Liver (tissue), 9 donors: ENCODE data around the gene SUCLA2. TPM values are rescaled to one million over a fixed set of nuclear protein-coding genes. Genes with fewer than 3 reads are reported as not detected.

Experiments used
- DNase-seq: peaks from one replicate; pipeline ENCODE4 v3.0.0-alpha.2; 2017; ENCODE audit warnings: low spot score
- H3K27ac ChIP-seq, 2 donors: one replicate each; pipeline ENCODE4 v1.7.0; 2013; ENCODE audit warnings: inconsistent platforms in 2 of 2, low read length in 2 of 2, control low read depth in 1 of 2, low read depth in 1 of 2, mild to moderate bottlenecking in 1 of 2
- H3K27me3 ChIP-seq, 4 donors: one replicate each; pipeline versions ENCODE4 v1.6.1 to v1.7.0; 2013; ENCODE audit warnings: low read length in 3 of 4, inconsistent platforms in 1 of 4, mild to moderate bottlenecking in 1 of 4, moderate library complexity in 1 of 4; ENCODE audit not compliant: control insufficient read depth in 4 of 4, insufficient read depth in 4 of 4
- H3K36me3 ChIP-seq, 4 donors: one replicate each; pipeline versions ENCODE4 v1.6.1 to v1.7.0; 2013; ENCODE audit warnings: low read length in 3 of 4, mild to moderate bottlenecking in 3 of 4, low read depth in 1 of 4, moderate library complexity in 1 of 4; ENCODE audit not compliant: control insufficient read depth in 4 of 4, insufficient read depth in 3 of 4
- H3K4me1 ChIP-seq, 4 donors: one replicate each; pipeline versions ENCODE4 v1.6.1 to v1.7.0; 2013; ENCODE audit warnings: low read length in 3 of 4, mild to moderate bottlenecking in 3 of 4, moderate library complexity in 1 of 4; ENCODE audit not compliant: control insufficient read depth in 4 of 4, insufficient read depth in 4 of 4
- H3K4me3 ChIP-seq, 3 donors: one replicate each; pipeline versions ENCODE4 v1.6.1 to v1.7.0; 2013; ENCODE audit warnings: low read length in 3 of 3, control low read depth in 1 of 3, low read depth in 1 of 3, mild to moderate bottlenecking in 1 of 3
- H3K9ac ChIP-seq, 2 donors: one replicate each; pipeline ENCODE4 v1.7.0; 2013; ENCODE audit warnings: low read length in 2 of 2, mild to moderate bottlenecking in 2 of 2, moderate library complexity in 2 of 2, control low read depth in 1 of 2, low read depth in 1 of 2
- H3K9me3 ChIP-seq, 4 donors: one replicate each; pipeline versions ENCODE4 v1.6.1 to v1.7.0; 2013; ENCODE audit warnings: low read length in 3 of 4; ENCODE audit not compliant: control insufficient read depth in 4 of 4
- EGR1 ChIP-seq, 2 donors: IDR thresholded peaks; 2 replicates each; pipeline ENCODE4 v1.6.1; 2016 to 2018; ENCODE audit warnings: antibody characterized with exemption in 2 of 2, low read depth in 2 of 2
- FOXA1 ChIP-seq: IDR thresholded peaks from 2 replicates; pipeline ENCODE4 v1.6.1; 2016; ENCODE audit warnings: antibody characterized with exemption
- FOXA2 ChIP-seq: IDR thresholded peaks from 2 replicates; pipeline ENCODE4 v1.6.1; 2016; ENCODE audit warnings: antibody characterized with exemption
- GABPA ChIP-seq, 2 donors: IDR thresholded peaks in 1 of 2; conservative IDR thresholded peaks in 1 of 2; 2 replicates each; pipeline ENCODE4 v1.6.1; 2016; ENCODE audit warnings: antibody characterized with exemption in 2 of 2, mild to moderate bottlenecking in 1 of 2, moderate library complexity in 1 of 2
- HNF4A ChIP-seq, 2 donors: conservative IDR thresholded peaks; 2 replicates each; pipeline ENCODE4 v1.6.1; 2016; ENCODE audit warnings: antibody characterized with exemption in 2 of 2, mild to moderate bottlenecking in 2 of 2
- HNF4G ChIP-seq: IDR thresholded peaks from 2 replicates; pipeline ENCODE4 v1.6.1; 2016; ENCODE audit warnings: antibody characterized with exemption
- JUND ChIP-seq, 2 donors: IDR thresholded peaks; 2 replicates each; pipeline ENCODE4 v1.6.1; 2016; ENCODE audit warnings: antibody characterized with exemption in 2 of 2
- NR2F2 ChIP-seq: IDR thresholded peaks from 2 replicates; pipeline ENCODE4 v1.6.1; 2016; ENCODE audit warnings: antibody characterized with exemption
- RAD21 ChIP-seq, 2 donors: IDR thresholded peaks; 2 replicates each; pipeline ENCODE4 v1.6.1; 2016; ENCODE audit warnings: antibody characterized with exemption in 2 of 2, mild to moderate bottlenecking in 2 of 2
- RXRA ChIP-seq, 2 donors: IDR thresholded peaks; 2 replicates each; pipeline ENCODE4 v1.6.1; 2017 to 2018; ENCODE audit warnings: antibody characterized with exemption in 2 of 2, mild to moderate bottlenecking in 1 of 2
- SP1 ChIP-seq: IDR thresholded peaks from 2 replicates; pipeline ENCODE4 v1.6.1; 2018; ENCODE audit warnings: antibody characterized with exemption, mild to moderate bottlenecking
- TAF1 ChIP-seq: conservative IDR thresholded peaks from 2 replicates; pipeline ENCODE4 v1.6.1; 2016; ENCODE audit warnings: antibody characterized with exemption, mild to moderate bottlenecking
- YY1 ChIP-seq: IDR thresholded peaks from 2 replicates; pipeline ENCODE4 v1.6.1; 2016; ENCODE audit warnings: antibody characterized with exemption, mild to moderate bottlenecking
- WGBS: extraction: QIAGEN DNeasy Blood & Tissue Kit; methylation state at CpG from one replicate; pipeline ENCODE4 v1.1.7; 2013; 5-methylcytosine and 5-hydroxymethylcytosine counted together
- polyA plus RNA-seq, 2 donors: library from polyadenylated mRNA; stranded (reverse) in 1 of 2; unstranded in 1 of 2; fragments of 200-250 nt in 1 of 2; fragments of >200 nt in 1 of 2; fragmentation: Nextera tagmentation in 1 of 2; extraction: Ambion mirVana in 1 of 2; gene quantifications; one replicate each; pipeline versions ENCODE4 v1.2.1 to v1.2.3, GENCODE V29; 2013 to 2015
- total RNA-seq, 2 donors: library from RNA; depleted of rRNA; stranded (reverse); fragments of >200 nt; gene quantifications; one replicate each; pipeline ENCODE4 v1.2.3, GENCODE V29; 2014
- TF ChIP-seq, protein P1 (sequence below): IDR thresholded peaks from 2 replicates; pipeline ENCODE4 v1.6.1; 2016; ENCODE audit warnings: antibody characterized with exemption
- TF ChIP-seq, protein P2 (sequence below): IDR thresholded peaks from 2 replicates; pipeline ENCODE4 v1.6.1; 2016; ENCODE audit warnings: antibody characterized with exemption
- TF ChIP-seq, protein P3 (sequence below): IDR thresholded peaks from 2 replicates; pipeline ENCODE4 v1.6.1; 2016; ENCODE audit warnings: antibody characterized with exemption
- TF ChIP-seq, protein P4 (sequence below): IDR thresholded peaks from 2 replicates; pipeline ENCODE4 v1.6.1; 2016; ENCODE audit warnings: antibody characterized with exemption, mild to moderate bottlenecking
- donor health status: healthy.
- donor health status: healthy.
- donor health status: healthy.
- donor health status: healthy.
- donor health status: healthy.

Gene SUCLA2
- total and polyA plus RNA-seq, 4 donors: 22.0 to 27.1 (median 26.0) TPM

DNA sequence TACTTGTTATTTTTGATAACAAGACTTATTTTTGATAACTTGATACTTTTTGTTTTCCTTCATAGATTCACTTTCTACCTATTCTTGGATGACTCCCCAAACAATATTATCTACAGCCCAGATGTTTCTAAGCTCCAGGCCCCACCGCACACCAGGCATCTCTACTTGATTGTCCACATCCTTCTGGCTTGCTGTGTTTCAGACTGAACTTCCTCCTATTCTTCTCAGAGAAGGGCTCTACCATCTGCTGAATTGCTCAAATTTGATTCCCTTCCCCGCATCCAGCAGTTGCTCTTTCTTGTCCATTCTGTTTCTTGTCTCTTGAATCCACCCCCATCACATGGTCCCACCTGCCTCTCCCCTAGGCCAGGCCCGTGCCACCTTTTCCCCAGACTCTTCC is 49.5 kb upstream of the SUCLA2 start:
- no peak overlapping the region for H3K4me3 ChIP-seq
- H3K9ac ChIP-seq: no peak overlapping the region
- peaks cover 8 to 39% (median 20%) of the 10 kb centered on the region in 4 donors for H3K36me3 ChIP-seq
- 95% methylated on average over 3 of the region's 3 CpGs for WGBS
- no peaks in the 10 kb centered on the region for H3K4me1 ChIP-seq
- H3K27me3 ChIP-seq: no peaks in the 10 kb centered on the region
- TF ChIP-seq, protein P1, sequence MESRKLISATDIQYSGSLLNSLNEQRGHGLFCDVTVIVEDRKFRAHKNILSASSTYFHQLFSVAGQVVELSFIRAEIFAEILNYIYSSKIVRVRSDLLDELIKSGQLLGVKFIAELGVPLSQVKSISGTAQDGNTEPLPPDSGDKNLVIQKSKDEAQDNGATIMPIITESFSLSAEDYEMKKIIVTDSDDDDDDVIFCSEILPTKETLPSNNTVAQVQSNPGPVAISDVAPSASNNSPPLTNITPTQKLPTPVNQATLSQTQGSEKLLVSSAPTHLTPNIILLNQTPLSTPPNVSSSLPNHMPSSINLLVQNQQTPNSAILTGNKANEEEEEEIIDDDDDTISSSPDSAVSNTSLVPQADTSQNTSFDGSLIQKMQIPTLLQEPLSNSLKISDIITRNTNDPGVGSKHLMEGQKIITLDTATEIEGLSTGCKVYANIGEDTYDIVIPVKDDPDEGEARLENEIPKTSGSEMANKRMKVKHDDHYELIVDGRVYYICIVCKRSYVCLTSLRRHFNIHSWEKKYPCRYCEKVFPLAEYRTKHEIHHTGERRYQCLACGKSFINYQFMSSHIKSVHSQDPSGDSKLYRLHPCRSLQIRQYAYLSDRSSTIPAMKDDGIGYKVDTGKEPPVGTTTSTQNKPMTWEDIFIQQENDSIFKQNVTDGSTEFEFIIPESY: no peak
- TF ChIP-seq EGR1 (IDR thresholded peaks at IDR 0.05; ENCODE audit: low read depth in 2 of 2) (no peak), RXRA (IDR thresholded peaks at IDR 0.05) (no peak), FOXA2 (no peak), JUND (IDR thresholded peaks at IDR 0.05) (no peak), HNF4A (conservative IDR thresholded peaks at IDR 0.05) (no peak), NR2F2 (no peak), TAF1 (no peak), GABPA (IDR thresholded peaks at IDR 0.05 in 1 of 2, conservative IDR thresholded peaks at IDR 0.05 in 1 of 2) (no peak), FOXA1 (no peak), YY1 (no peak), HNF4G (no peak), RAD21 (IDR thresholded peaks at IDR 0.05) (no peak), SP1 (no peak)
- TF ChIP-seq, protein P2, sequence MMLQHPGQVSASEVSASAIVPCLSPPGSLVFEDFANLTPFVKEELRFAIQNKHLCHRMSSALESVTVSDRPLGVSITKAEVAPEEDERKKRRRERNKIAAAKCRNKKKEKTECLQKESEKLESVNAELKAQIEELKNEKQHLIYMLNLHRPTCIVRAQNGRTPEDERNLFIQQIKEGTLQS: no peak
- TF ChIP-seq, protein P3, sequence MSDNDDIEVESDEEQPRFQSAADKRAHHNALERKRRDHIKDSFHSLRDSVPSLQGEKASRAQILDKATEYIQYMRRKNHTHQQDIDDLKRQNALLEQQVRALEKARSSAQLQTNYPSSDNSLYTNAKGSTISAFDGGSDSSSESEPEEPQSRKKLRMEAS: no peak
- TF ChIP-seq, protein P4, sequence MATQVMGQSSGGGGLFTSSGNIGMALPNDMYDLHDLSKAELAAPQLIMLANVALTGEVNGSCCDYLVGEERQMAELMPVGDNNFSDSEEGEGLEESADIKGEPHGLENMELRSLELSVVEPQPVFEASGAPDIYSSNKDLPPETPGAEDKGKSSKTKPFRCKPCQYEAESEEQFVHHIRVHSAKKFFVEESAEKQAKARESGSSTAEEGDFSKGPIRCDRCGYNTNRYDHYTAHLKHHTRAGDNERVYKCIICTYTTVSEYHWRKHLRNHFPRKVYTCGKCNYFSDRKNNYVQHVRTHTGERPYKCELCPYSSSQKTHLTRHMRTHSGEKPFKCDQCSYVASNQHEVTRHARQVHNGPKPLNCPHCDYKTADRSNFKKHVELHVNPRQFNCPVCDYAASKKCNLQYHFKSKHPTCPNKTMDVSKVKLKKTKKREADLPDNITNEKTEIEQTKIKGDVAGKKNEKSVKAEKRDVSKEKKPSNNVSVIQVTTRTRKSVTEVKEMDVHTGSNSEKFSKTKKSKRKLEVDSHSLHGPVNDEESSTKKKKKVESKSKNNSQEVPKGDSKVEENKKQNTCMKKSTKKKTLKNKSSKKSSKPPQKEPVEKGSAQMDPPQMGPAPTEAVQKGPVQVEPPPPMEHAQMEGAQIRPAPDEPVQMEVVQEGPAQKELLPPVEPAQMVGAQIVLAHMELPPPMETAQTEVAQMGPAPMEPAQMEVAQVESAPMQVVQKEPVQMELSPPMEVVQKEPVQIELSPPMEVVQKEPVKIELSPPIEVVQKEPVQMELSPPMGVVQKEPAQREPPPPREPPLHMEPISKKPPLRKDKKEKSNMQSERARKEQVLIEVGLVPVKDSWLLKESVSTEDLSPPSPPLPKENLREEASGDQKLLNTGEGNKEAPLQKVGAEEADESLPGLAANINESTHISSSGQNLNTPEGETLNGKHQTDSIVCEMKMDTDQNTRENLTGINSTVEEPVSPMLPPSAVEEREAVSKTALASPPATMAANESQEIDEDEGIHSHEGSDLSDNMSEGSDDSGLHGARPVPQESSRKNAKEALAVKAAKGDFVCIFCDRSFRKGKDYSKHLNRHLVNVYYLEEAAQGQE: no peak
- H3K27ac ChIP-seq: no peak overlapping the region
- H3K9me3 ChIP-seq: no peaks in the 10 kb centered on the region
- no peak for DNase-seq

DNA sequence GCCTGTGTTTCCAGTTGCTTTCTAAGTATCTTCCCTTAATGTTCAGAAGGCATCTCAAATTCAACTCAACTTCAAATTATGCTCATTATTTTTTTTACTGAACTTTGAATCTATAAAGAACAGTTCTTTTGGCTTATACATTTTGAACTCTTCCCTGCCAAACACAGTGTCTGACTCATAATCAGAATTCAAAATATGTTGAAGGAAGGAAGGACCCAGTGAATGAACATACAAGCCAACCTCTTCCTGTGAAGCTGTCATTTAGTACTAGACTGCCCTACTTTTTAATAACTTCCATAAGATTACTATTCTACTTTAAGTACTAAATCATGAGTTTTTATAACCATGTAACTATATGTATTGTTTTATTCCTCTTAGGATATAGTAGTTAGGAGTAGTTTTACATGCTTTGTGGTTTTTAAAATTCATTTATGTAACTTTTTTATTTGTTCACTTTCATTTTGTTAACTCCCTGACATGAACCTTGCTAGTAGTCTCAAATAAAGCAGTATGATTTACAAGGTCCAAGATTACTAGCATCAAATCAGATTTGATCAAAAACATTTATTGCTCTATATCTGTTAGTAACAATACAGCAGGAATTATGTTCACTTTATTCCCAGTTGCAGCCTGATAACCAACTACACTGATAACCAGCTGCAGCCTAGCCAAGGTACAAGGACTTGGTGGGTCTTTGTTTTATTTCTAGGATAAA is 42.9 kb upstream of the SUCLA2 start:
- Histone ChIP-seq H3K9me3 (no peaks in the 10 kb centered on the region), H3K4me1 (no peaks in the 10 kb centered on the region), H3K27me3 (no peaks in the 10 kb centered on the region), H3K9ac (no peak overlapping the region), H3K36me3 (peaks cover 1 to 12% (median 12%) of the 10 kb centered on the region in 4 donors), H3K4me3 (no peak overlapping the region), H3K27ac (no peak overlapping the region)
- no peak for DNase-seq
- no peak for TF ChIP-seq RXRA (IDR thresholded peaks at IDR 0.05)
- TF ChIP-seq, protein P3: no peak
- no peak for TF ChIP-seq GABPA (IDR thresholded peaks at IDR 0.05 in 1 of 2, conservative IDR thresholded peaks at IDR 0.05 in 1 of 2)
- TF ChIP-seq HNF4A (conservative IDR thresholded peaks at IDR 0.05): no peak
- no peak for TF ChIP-seq YY1
- TF ChIP-seq RAD21 (IDR thresholded peaks at IDR 0.05): no peak
- TF ChIP-seq HNF4G: no peak
- TF ChIP-seq JUND (IDR thresholded peaks at IDR 0.05): no peak
- TF ChIP-seq EGR1 (IDR thresholded peaks at IDR 0.05; ENCODE audit: low read depth in 2 of 2): no peak
